GM12865 (cell line): Measurements from ENCODE around the gene HMGB3.
A peak's percentile ranks its signal among the peaks of the same experiment; 100 is the strongest.

ENCODE experiments used
- DNase-seq: peaks from one replicate; pipeline ENCODE4 v3.0.0; 2010; ENCODE audit warnings: low read depth
- H3K4me3 ChIP-seq: 2 replicates; pipeline ENCODE4 v1.5.1; 2011; ENCODE audit warnings: mild to moderate bottlenecking, low read depth, low read length, control low read depth
- CTCF ChIP-seq: IDR thresholded peaks from 2 replicates; pipeline ENCODE4 v1.5.1; 2011; ENCODE audit warnings: low read length, control low read depth, low read depth, inconsistent platforms; ENCODE audit not compliant: insufficient read depth; ENCODE audit errors: missing control alignments

The HMGB3 gene

GRCh38 chrX:150982788-150983520 is at the start of gene HMGB3:
Gene HMGB3, plus strand, starts transcription at chrX:150983335. Its CDS starts 2,265 bp downstream, at chrX:150985600.
- no peak for TF ChIP-seq CTCF
- peak within 1 kb of the TSS; percentile 69 for H3K4me3 ChIP-seq
- peak; percentile 94 for DNase-seq

- H3K4me3 ChIP-seq, result no peak overlapping the region
- TF ChIP-seq CTCF, result no peak
- DNase-seq, result no peak
Observed at GRCh38 chrX:150933945-150934350, 49.2 kb upstream of the HMGB3 start.

GRCh38 chrX:150934453-150934852 is 48.7 kb upstream of the HMGB3 start:
- TF ChIP-seq CTCF, result no peak
- no peak for DNase-seq
- H3K4me3 ChIP-seq, result no peak overlapping the region

- DNase-seq, result no peak
- no peak for TF ChIP-seq CTCF
- H3K4me3 ChIP-seq, result no peak overlapping the region
Observed at GRCh38 chrX:150935467-150935866, 47.7 kb upstream of the HMGB3 start.

GRCh38 chrX:150936556-150936955 is 46.6 kb upstream of the HMGB3 start:
- TF ChIP-seq CTCF, result no peak
- no peak overlapping the region for H3K4me3 ChIP-seq
- DNase-seq, result no peak

- no peak for TF ChIP-seq CTCF
- no peak for DNase-seq
- H3K4me3 ChIP-seq, result no peak overlapping the region
Observed at GRCh38 chrX:150940844-150941495, 42.2 kb upstream of the HMGB3 start.

GRCh38 chrX:150941580-150941979 is 41.6 kb upstream of the HMGB3 start:
- no peak overlapping the region for H3K4me3 ChIP-seq
- TF ChIP-seq CTCF, result no peak
- no peak for DNase-seq
